Epithelial cell of esophagus (primary cell): ENCODE results near the gene ALK.

Experiments used
- DNase-seq: peaks from one replicate; pipeline ENCODE4 v3.0.0; 2010; ENCODE audit warnings: low read depth
- H3K4me3 ChIP-seq: 2 replicates; pipeline ENCODE4 v1.5.1; 2011; ENCODE audit warnings: mild to moderate bottlenecking, low read length, control low read depth
- TF ChIP-seq, protein P1 (sequence below): IDR thresholded peaks from 2 replicates; pipeline ENCODE4 v1.5.1; 2011; ENCODE audit warnings: low read depth, mild to moderate bottlenecking, low read length, control low read depth, inconsistent platforms; ENCODE audit not compliant: insufficient read depth; ENCODE audit errors: missing control alignments

ALK gene

GRCh38 chr2:29628862-29629261, 292.5 kb downstream of the ALK start:
- no peak for DNase-seq
- TF ChIP-seq, protein P1, sequence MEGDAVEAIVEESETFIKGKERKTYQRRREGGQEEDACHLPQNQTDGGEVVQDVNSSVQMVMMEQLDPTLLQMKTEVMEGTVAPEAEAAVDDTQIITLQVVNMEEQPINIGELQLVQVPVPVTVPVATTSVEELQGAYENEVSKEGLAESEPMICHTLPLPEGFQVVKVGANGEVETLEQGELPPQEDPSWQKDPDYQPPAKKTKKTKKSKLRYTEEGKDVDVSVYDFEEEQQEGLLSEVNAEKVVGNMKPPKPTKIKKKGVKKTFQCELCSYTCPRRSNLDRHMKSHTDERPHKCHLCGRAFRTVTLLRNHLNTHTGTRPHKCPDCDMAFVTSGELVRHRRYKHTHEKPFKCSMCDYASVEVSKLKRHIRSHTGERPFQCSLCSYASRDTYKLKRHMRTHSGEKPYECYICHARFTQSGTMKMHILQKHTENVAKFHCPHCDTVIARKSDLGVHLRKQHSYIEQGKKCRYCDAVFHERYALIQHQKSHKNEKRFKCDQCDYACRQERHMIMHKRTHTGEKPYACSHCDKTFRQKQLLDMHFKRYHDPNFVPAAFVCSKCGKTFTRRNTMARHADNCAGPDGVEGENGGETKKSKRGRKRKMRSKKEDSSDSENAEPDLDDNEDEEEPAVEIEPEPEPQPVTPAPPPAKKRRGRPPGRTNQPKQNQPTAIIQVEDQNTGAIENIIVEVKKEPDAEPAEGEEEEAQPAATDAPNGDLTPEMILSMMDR: no peak
- H3K4me3 ChIP-seq: no peak overlapping the region

- H3K4me3 ChIP-seq: no peak overlapping the region
- DNase-seq: peak; percentile 37
- TF ChIP-seq, protein P1: no peak
Observed at GRCh38 chr2:29628108-29628745, 293.2 kb downstream of the ALK start.

- H3K4me3 ChIP-seq: no peak overlapping the region
- peak; percentile 74 for DNase-seq
- TF ChIP-seq, protein P1: no peak
Observed at GRCh38 chr2:29627279-29627711, 294.1 kb downstream of the ALK start.

GRCh38 chr2:29620890-29621289, 300.5 kb downstream of the ALK start:
- TF ChIP-seq, protein P1: no peak
- H3K4me3 ChIP-seq: no peak overlapping the region
- no peak for DNase-seq

- TF ChIP-seq, protein P1: no peak
- H3K4me3 ChIP-seq: no peak overlapping the region
- DNase-seq: no peak
Observed at GRCh38 chr2:29619689-29620088, 301.7 kb downstream of the ALK start.

DNA sequence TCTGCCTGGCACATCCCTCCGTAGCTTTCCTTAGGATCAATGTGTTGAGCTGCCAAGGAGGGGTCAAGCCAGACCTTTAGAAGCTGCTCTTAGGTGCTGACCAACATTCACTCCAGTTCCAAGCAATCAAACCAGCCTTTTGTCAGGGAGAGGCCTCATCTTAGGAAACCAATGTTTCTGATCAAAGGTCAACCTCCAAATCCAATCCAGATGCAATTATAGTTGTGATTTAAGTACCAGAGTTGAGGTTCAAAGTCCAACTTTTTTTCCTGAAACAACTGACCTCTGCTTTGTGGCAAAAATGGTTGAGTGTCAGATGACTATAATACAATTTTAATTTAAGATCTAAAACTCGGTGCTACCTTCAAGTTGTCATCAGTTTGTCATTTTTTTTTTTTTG, 303.4 kb downstream of the ALK start:
- TF ChIP-seq, protein P1: no peak
- no peak overlapping the region for H3K4me3 ChIP-seq
- DNase-seq: no peak

DNA sequence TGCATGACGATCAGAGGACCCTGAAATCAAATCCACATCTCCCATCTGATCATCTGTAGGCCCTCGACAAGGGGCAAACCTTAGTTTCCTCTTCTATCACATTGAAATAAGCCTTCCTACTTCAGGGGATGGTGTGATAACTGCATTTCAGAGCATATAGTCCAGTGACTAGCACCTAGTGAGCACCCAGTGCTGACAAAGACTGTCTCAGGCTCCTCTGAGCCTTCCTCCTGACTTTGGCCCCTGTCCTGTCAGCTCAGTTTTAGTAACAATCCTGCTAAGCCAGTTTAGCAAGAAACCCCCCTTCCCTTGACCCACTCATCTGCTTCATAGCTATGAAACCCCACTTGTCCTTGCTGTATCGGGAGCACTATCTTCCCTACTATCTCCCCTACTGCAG, 304.0 kb downstream of the ALK start:
- H3K4me3 ChIP-seq: no peak overlapping the region
- TF ChIP-seq, protein P1: no peak
- no peak for DNase-seq
